ENCODE results near the gene CELA3B.
"Not testable (repeated sequence)": the region's sequence is repeated elsewhere in the genome, so short reads cannot be mapped to it uniquely, and the experiment has no call there.

- not testable (repeated sequence) for TF ChIP-seq EZH2phosphoT487 (IDR thresholded peaks at IDR 0.05; ENCODE audit: borderline replicate concordance, low read length); CTCF (IDR thresholded peaks at IDR 0.05; ENCODE audit: low read depth, low read length, poor library complexity, severe bottlenecking)
Measured at GRCh38 chr1:21996663-21996970, 19.8 kb downstream of the CELA3B start.
